Common myeloid progenitor, CD34-positive (primary cell): ENCODE data around the gene THUMPD3.

ENCODE experiments used
- CTCF ChIA-PET: fragments of 350-600 bp; sonication (Branson Sonifier 250); formaldehyde crosslinking; loops from one replicate; lab custom pipeline; 2021; ENCODE audit warnings: antibody characterized with exemption; lab: Charles Lee
- POLR2A ChIA-PET: fragments of 350-600 bp; sonication (Branson Sonifier 250); formaldehyde crosslinking; loops from one replicate; lab custom pipeline; 2021; ENCODE audit warnings: antibody characterized with exemption; lab: Charles Lee
- DNase-seq, 3 donors: peaks; one replicate each; pipeline versions ENCODE4 v3.0.0 to v3.0.0-alpha.2; 2013
- H3K27ac ChIP-seq, 2 experiments: 1 replicate in 1 of 2; 2 replicates in 1 of 2; pipeline ENCODE4 v1.7.0; 2013; ENCODE audit warnings: inconsistent platforms in 2 of 2, low read length in 2 of 2, mild to moderate bottlenecking in 2 of 2, low read depth in 1 of 2, moderate library complexity in 1 of 2; ENCODE audit not compliant: severe bottlenecking in 2 of 2, insufficient read depth in 1 of 2, poor library complexity in 1 of 2
- H3K27me3 ChIP-seq, 5 experiments: replicated peaks in 2 of 5; 1 replicate in 3 of 5; 2 replicates in 2 of 5; pipeline versions ENCODE4 v1.6.1 to v1.7.0; 2013; ENCODE audit warnings: low read length in 4 of 5, mild to moderate bottlenecking in 2 of 5, moderate library complexity in 2 of 5, inconsistent platforms in 1 of 5; ENCODE audit not compliant: insufficient read depth in 5 of 5, control insufficient read depth in 4 of 5
- H3K36me3 ChIP-seq, 4 experiments: 1 replicate in 2 of 4; 2 replicates in 2 of 4; pipeline versions ENCODE4 v1.6.1 to v1.7.0; 2013; ENCODE audit warnings: low read length in 3 of 4, control low read depth in 1 of 4, mild to moderate bottlenecking in 1 of 4; ENCODE audit not compliant: control insufficient read depth in 4 of 4, insufficient read depth in 4 of 4
- H3K4me1 ChIP-seq, 4 experiments: 1 replicate in 3 of 4; 2 replicates in 1 of 4; pipeline versions ENCODE4 v1.6.1 to v1.7.1; 2013; ENCODE audit warnings: low read length in 3 of 4, mild to moderate bottlenecking in 3 of 4, control low read depth in 1 of 4, inconsistent platforms in 1 of 4, moderate library complexity in 1 of 4; ENCODE audit not compliant: control insufficient read depth in 4 of 4, insufficient read depth in 4 of 4; ENCODE audit errors: control extremely low read depth in 1 of 4
- H3K4me3 ChIP-seq, 7 experiments: 1 replicate in 4 of 7; 2 replicates in 3 of 7; pipeline versions ENCODE4 v1.5.1 to v1.7.0; 2013; ENCODE audit warnings: mild to moderate bottlenecking in 7 of 7, low read length in 6 of 7, moderate library complexity in 6 of 7, inconsistent platforms in 2 of 7, low read depth in 2 of 7, control low read depth in 1 of 7; ENCODE audit not compliant: insufficient read depth in 4 of 7, control insufficient read depth in 1 of 7; ENCODE audit errors: extremely low read depth in 1 of 7
- H3K9me3 ChIP-seq, 5 experiments: 1 replicate in 4 of 5; 2 replicates in 1 of 5; pipeline versions ENCODE4 v1.6.1 to v1.7.1; 2013; ENCODE audit warnings: low read length in 4 of 5, mild to moderate bottlenecking in 2 of 5, inconsistent platforms in 1 of 5, low read depth in 1 of 5, moderate library complexity in 1 of 5; ENCODE audit not compliant: control insufficient read depth in 4 of 5, insufficient read depth in 2 of 5; ENCODE audit errors: control extremely low read depth in 1 of 5
- WGBS: methylation state at CpG from one replicate; pipeline ENCODE4 v1.1.5; 2013; ENCODE audit not compliant: insufficient coverage; 5-methylcytosine and 5-hydroxymethylcytosine counted together

THUMPD3 gene

GRCh38 chr3:9343115-9343514 is 19.7 kb upstream of the THUMPD3 start:
- H3K4me3 ChIP-seq, result no peak overlapping the region
- no peaks in the 10 kb centered on the region for H3K36me3 ChIP-seq
- H3K27ac ChIP-seq, result no peak overlapping the region
- DNase-seq, result no peak
- H3K27me3 ChIP-seq, result peaks cover 0 to 3% (median 0%) of the 10 kb centered on the region in 5 experiments
- no CpG with 5 or more reads among the region's 4 CpGs for WGBS
- no peaks in the 10 kb centered on the region for H3K9me3 ChIP-seq
- ChIA-PET POLR2A (no interaction called here), CTCF (no interaction called here)
- no peaks in the 10 kb centered on the region for H3K4me1 ChIP-seq

GRCh38 chr3:9345041-9345440 is 17.8 kb upstream of the THUMPD3 start:
- 0% methylated on average over 1 of the region's 1 CpG for WGBS
- ChIA-PET POLR2A (no interaction called here), CTCF (interaction anchor here (1.4 kb wide), 1 partner anchor 14 kb away, joined by 3 read pairs; no protein-coding TSS in a partner anchor)
- Histone ChIP-seq H3K27ac (no peak overlapping the region), H3K9me3 (no peaks in the 10 kb centered on the region), H3K4me1 (no peaks in the 10 kb centered on the region), H3K27me3 (no peaks in the 10 kb centered on the region), H3K36me3 (no peaks in the 10 kb centered on the region), H3K4me3 (no peak overlapping the region)
- no peak for DNase-seq

GRCh38 chr3:9346141-9346540 is 16.7 kb upstream of the THUMPD3 start:
- Histone ChIP-seq H3K27me3 (no peaks in the 10 kb centered on the region), H3K27ac (no peak overlapping the region), H3K9me3 (no peaks in the 10 kb centered on the region), H3K36me3 (no peaks in the 10 kb centered on the region), H3K4me3 (no peak overlapping the region), H3K4me1 (no peaks in the 10 kb centered on the region)
- WGBS, result no CpG with 5 or more reads among the region's 1 CpG
- POLR2A ChIA-PET, result interaction anchor here (0.7 kb wide), 1 partner anchor 96 kb away, joined by 7 read pairs; no protein-coding TSS in a partner anchor
- DNase-seq, result no peak
- CTCF ChIA-PET, result no interaction called here

DNA sequence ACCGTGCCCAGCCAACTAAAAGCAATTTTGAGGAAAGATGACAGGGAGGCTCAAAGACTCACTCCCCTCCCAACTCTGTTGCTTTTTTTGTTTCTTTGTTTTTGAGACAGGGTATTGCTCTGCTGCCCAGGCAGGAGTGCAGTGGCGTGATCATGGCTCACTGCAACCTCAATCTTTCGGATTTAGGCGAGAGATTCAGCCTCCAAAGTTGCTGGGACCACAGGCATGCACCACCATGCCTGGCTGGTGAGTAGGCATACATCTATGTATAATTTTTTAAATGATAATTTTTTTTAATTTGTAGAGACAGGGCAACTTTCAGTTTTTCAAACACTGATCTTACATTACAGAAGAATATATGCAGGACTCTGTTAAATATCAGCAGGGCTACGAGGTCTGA is 15.8 kb upstream of the THUMPD3 start:
- H3K4me3 ChIP-seq, result no peak overlapping the region
- H3K27ac ChIP-seq, result no peak overlapping the region
- 100% methylated on average over 3 of the region's 5 CpGs for WGBS
- H3K27me3 ChIP-seq, result no peaks in the 10 kb centered on the region
- POLR2A ChIA-PET, result no interaction called here
- H3K36me3 ChIP-seq, result no peaks in the 10 kb centered on the region
- H3K9me3 ChIP-seq, result no peaks in the 10 kb centered on the region
- CTCF ChIA-PET, result interaction anchor here (1.0 kb wide), 1 partner anchor 63 kb away, joined by 3 read pairs; no protein-coding TSS in a partner anchor
- no peaks in the 10 kb centered on the region for H3K4me1 ChIP-seq
- DNase-seq, result no peak

DNA sequence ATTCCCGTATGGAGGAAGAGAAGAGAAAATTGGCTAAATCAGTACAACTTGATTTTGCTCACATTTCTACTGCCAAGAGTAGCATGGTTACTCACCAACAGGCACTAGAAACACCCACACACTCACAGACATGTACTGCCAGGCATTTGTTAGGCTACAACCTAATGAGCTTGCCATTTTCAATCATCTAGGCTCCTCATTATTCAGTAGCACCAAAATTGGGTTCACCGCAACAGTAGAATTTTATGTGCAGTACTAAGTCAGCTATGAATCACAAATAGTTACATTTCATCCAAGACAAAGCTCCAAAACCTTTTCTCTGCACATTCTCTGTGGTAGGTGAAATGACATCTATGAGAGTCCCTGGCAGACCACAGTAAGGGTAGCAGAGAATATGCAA is 15.0 kb upstream of the THUMPD3 start:
- Histone ChIP-seq H3K4me1 (peaks cover 0 to 1% (median under 1%) of the 10 kb centered on the region in 4 experiments), H3K27ac (no peak overlapping the region), H3K4me3 (no peak overlapping the region), H3K9me3 (no peaks in the 10 kb centered on the region), H3K36me3 (no peaks in the 10 kb centered on the region), H3K27me3 (no peaks in the 10 kb centered on the region)
- 100% methylated on average over 1 of the region's 2 CpGs for WGBS
- ChIA-PET CTCF (interaction anchor here (1.0 kb wide), 1 partner anchor 62 kb away, joined by 3 read pairs; no protein-coding TSS in a partner anchor), POLR2A (no interaction called here)
- DNase-seq, result no peak

GRCh38 chr3:9349321-9350117 is 13.3 kb upstream of the THUMPD3 start:
- WGBS, result 86% methylated on average over 1 of the region's 2 CpGs
- POLR2A ChIA-PET, result no interaction called here
- Histone ChIP-seq H3K27me3 (no peaks in the 10 kb centered on the region), H3K9me3 (no peaks in the 10 kb centered on the region), H3K4me1 (peaks cover 5 to 17% (median 16%) of the 10 kb centered on the region in 4 experiments), H3K27ac (no peak overlapping the region), H3K4me3 (no peak overlapping the region), H3K36me3 (no peaks in the 10 kb centered on the region)
- CTCF ChIA-PET, result interaction anchor here (1.0 to 1.4 kb wide), 2 partner anchors 9 to 77 kb away, joined by 3 to 5 read pairs; no protein-coding TSS in a partner anchor
- DNase-seq, result no peak

GRCh38 chr3:9351709-9352126 is 11.1 kb upstream of the THUMPD3 start:
- WGBS, result 100% methylated on average over 1 of the region's 3 CpGs
- ChIA-PET CTCF (interaction anchor here (0.6 to 4.1 kb wide), 8 partner anchors 11 to 140 kb away, joined by 3 to 95 read pairs (median 7); partner anchors contain the start of gene THUMPD3), POLR2A (interaction anchor here (0.6 kb wide), 1 partner anchor 71 kb away, joined by 3 read pairs; no protein-coding TSS in a partner anchor)
- Histone ChIP-seq H3K4me1 (peaks cover 5 to 27% (median 24%) of the 10 kb centered on the region in 4 experiments), H3K27me3 (no peaks in the 10 kb centered on the region), H3K9me3 (no peaks in the 10 kb centered on the region), H3K27ac (no peak overlapping the region), H3K36me3 (no peaks in the 10 kb centered on the region), H3K4me3 (no peak overlapping the region)
- DNase-seq, result no peak
